K562 (cell line): ENCODE results near the gene APOC1. TPM values are rescaled to one million over a fixed set of nuclear protein-coding genes. Genes with fewer than 3 reads are reported as not detected.
A peak's percentile ranks its signal among the peaks of the same experiment; 100 is the strongest.

ENCODE experiments used
- BRD4 ChIP-seq: fragments of 200-600 bp; sonication (generic); IDR thresholded peaks from 2 replicates; pipeline ENCODE4 v1.6.1; 2017; ENCODE audit warnings: inconsistent platforms
- FOXM1 ChIP-seq, 2 experiments: fragments of 450-650 bp in 1 of 2; sonication (generic) in 1 of 2; formaldehyde crosslinking in 1 of 2; IDR thresholded peaks; 2 replicates each; pipeline versions ENCODE4 v1.6.1 to v1.9.0; 2017 to 2022; ENCODE audit warnings: low read depth in 2 of 2, mild to moderate bottlenecking in 2 of 2, missing genetic modification reagents in 1 of 2, moderate library complexity in 1 of 2
- JUNB ChIP-seq: fragments of 450-650 bp; formaldehyde crosslinking; conservative IDR thresholded peaks from 2 replicates; pipeline ENCODE4 v1.4.0; 2020; ENCODE audit warnings: mild to moderate bottlenecking
- KDM5B ChIP-seq: fragments of 200-600 bp; sonication (generic); IDR thresholded peaks from 2 replicates; pipeline ENCODE4 v1.6.1; 2012; ENCODE audit warnings: low read depth, mild to moderate bottlenecking, moderate library complexity, low read length, control low read depth, inconsistent platforms; ENCODE audit not compliant: insufficient replicate concordance
- L3MBTL2 ChIP-seq: fragments of 450-650 bp; IDR thresholded peaks from 2 replicates; pipeline ENCODE4 v1.6.1; 2016; ENCODE audit warnings: mild to moderate bottlenecking, moderate library complexity
- LEF1 ChIP-seq: fragments of 450-650 bp; IDR thresholded peaks from 2 replicates; pipeline ENCODE4 v1.6.1; 2016; ENCODE audit warnings: mild to moderate bottlenecking
- MAFF ChIP-seq: IDR thresholded peaks from 2 replicates; pipeline ENCODE4 v1.6.1; 2012; ENCODE audit warnings: low read length, improper control_type of control experiment
- MAX ChIP-seq: sonication (generic); formaldehyde crosslinking; IDR thresholded peaks from 2 replicates; pipeline ENCODE4 v1.9.0; 2022; ENCODE audit warnings: mild to moderate bottlenecking, missing genetic modification reagents
- MCM2 ChIP-seq: fragments of 450-650 bp; IDR thresholded peaks from 2 replicates; pipeline ENCODE4 v1.6.1; 2017; ENCODE audit warnings: low read depth, mild to moderate bottlenecking
- MLX ChIP-seq, 2 experiments: fragments of 450-650 bp in 1 of 2; sonication (generic) in 1 of 2; formaldehyde crosslinking; conservative IDR thresholded peaks; 2 replicates each; pipeline versions ENCODE4 v1.4.0 to v1.8.1; 2020 to 2022; ENCODE audit warnings: mild to moderate bottlenecking in 1 of 2, missing genetic modification reagents in 1 of 2
- NR2C2 ChIP-seq, 2 experiments: fragments of 200-800 bp in 1 of 2; sonication (Bioruptor generic) in 1 of 2; sonication (generic) in 1 of 2; formaldehyde crosslinking in 1 of 2; IDR thresholded peaks; 2 replicates each; pipeline versions ENCODE4 v1.6.1 to v1.8.0; 2016 to 2022; ENCODE audit warnings: mild to moderate bottlenecking in 1 of 2, missing compliant biosample characterization in 1 of 2, missing genetic modification characterization in 1 of 2, missing genetic modification reagents in 1 of 2
- RAD21 ChIP-seq, 2 experiments: fragments of 250-450 bp in 1 of 2; fragments of 450-650 bp in 1 of 2; sonication (Bioruptor Pico) in 1 of 2; formaldehyde crosslinking in 1 of 2; IDR thresholded peaks in 1 of 2; conservative IDR thresholded peaks in 1 of 2; 2 replicates each; pipeline versions ENCODE4 v1.4.0 to v1.8.0; 2020 to 2022; ENCODE audit warnings: mild to moderate bottlenecking in 2 of 2, moderate library complexity in 1 of 2
- SNAPC5 ChIP-seq: fragments of 250-450 bp; sonication (Bioruptor Pico); IDR thresholded peaks from 2 replicates; pipeline ENCODE4 v1.8.0; 2021; ENCODE audit warnings: moderate library complexity, mild to moderate bottlenecking, inconsistent platforms
- XRCC5 ChIP-seq: fragments of 200-400 bp; formaldehyde crosslinking; IDR thresholded peaks from 2 replicates; pipeline ENCODE4 v1.6.1; 2017; ENCODE audit warnings: low read depth, mild to moderate bottlenecking, low read length
- ZNF318 ChIP-seq, 2 experiments: fragments of 450-650 bp; IDR thresholded peaks; 2 replicates each; pipeline ENCODE4 v1.6.1; 2016; ENCODE audit warnings: mild to moderate bottlenecking in 2 of 2, borderline replicate concordance in 1 of 2, low read depth in 1 of 2, moderate library complexity in 1 of 2
- ZNF696 ChIP-seq: fragments of 250-450 bp; sonication (Bioruptor Pico); conservative IDR thresholded peaks from 2 replicates; pipeline ENCODE4 v1.4.0; 2020; ENCODE audit warnings: mild to moderate bottlenecking, moderate library complexity
- polyA plus RNA-seq, 8 experiments: library from polyadenylated mRNA; depleted of rRNA in 4 of 8; stranded (reverse) in 5 of 8; unstranded in 3 of 8; fragments of >200 nt; fragmentation: Nextera tagmentation in 2 of 8; fragmentation: Illumina TruSeq in 1 of 8; extraction: Ambion mirVana in 2 of 8; extraction: Trizol in 1 of 8; gene quantifications; 2 replicates each; pipeline versions ENCODE4 v1.2.1 to v1.2.3, GENCODE V29; 2011 to 2014; ENCODE audit warnings: inconsistent platforms in 1 of 8, missing spikeins in 1 of 8
- total RNA-seq, 7 experiments: library from RNA; depleted of rRNA in 6 of 7; stranded (reverse); fragments of >200 nt in 6 of 7; fragmentation: Illumina TruSeq in 2 of 7; extraction: Trizol in 2 of 7; gene quantifications; 2 replicates each; pipeline versions ENCODE4 v1.2.1 to v1.2.3, GENCODE V29; 2011 to 2021; ENCODE audit warnings: low replicate concordance in 1 of 7

The APOC1 gene
- total and polyA plus RNA-seq, 9 of the 15 experiments (the other 6 are each of a cell fraction or from before 2014, with no cell fraction given): 115 to 408 (median 220) TPM

GRCh38 chr19:44954649-44955504, 40.5 kb downstream of the APOC1 start, which contains the start of gene CLPTM1 (continued):
- TF ChIP-seq RAD21 (CRISPR knock-in tag; conservative IDR thresholded peaks at IDR 0.05 in 1 of 2, IDR thresholded peaks at IDR 0.05 in 1 of 2): no peak
- no peak for TF ChIP-seq MCM2
- TF ChIP-seq L3MBTL2: peak; percentile 52
- TF ChIP-seq ZNF696: no peak
- peak; percentile 84 for TF ChIP-seq LEF1
- TF ChIP-seq ZNF318 (IDR thresholded peaks at IDR 0.05; ENCODE audit: borderline replicate concordance in 1 of 2, low read depth in 1 of 2): peak in 1 of 2 experiments; percentile 66; a peak in 2 of 4 replicates
- TF ChIP-seq MAFF: peak; percentile 28; the same call in 1 of the 2 replicates
- peak; percentile 42; the same call in 1 of the 2 replicates for TF ChIP-seq MAX
- no peak for TF ChIP-seq SNAPC5 (CRISPR knock-in tag)
- TF ChIP-seq FOXM1 (IDR thresholded peaks at IDR 0.05; ENCODE audit: low read depth): peak; percentile 75; the same call in 1 of the 2 replicates
- no peak; the same call in 1 of the 2 replicates for TF ChIP-seq FOXM1 (CRISPR knock-in tag; IDR thresholded peaks at IDR 0.05; ENCODE audit: low read depth)
- no peak for TF ChIP-seq MLX (CRISPR knock-in tag; conservative IDR thresholded peaks at IDR 0.05)
- peak; percentile 24 for TF ChIP-seq NR2C2 (CRISPR knock-in tag; IDR thresholded peaks at IDR 0.05)
- TF ChIP-seq NR2C2 (tag; IDR thresholded peaks at IDR 0.05): peak; percentile 76; the same call in 1 of the 2 replicates
- TF ChIP-seq KDM5B: peak; percentile 93
- TF ChIP-seq JUNB (CRISPR knock-in tag): no peak
- TF ChIP-seq BRD4: peak; percentile 9; the same call in 1 of the 2 replicates
- TF ChIP-seq XRCC5: 0 out of 2 replicates have a peak, but pooled peaks have one; percentile 24
